ENCODE results near the gene DCST2. TPM values are rescaled to one million over a fixed set of nuclear protein-coding genes. Genes with fewer than 3 reads are reported as not detected.
A peak's percentile ranks its signal among the peaks of the same experiment; 100 is the strongest.

The DCST2 gene
- total RNA-seq, 3 donors from 2014 or later (not counting 1 experiment from before 2014, with no cell fraction given): 0.30 to 0.92 (median 0.32) TPM

DNA sequence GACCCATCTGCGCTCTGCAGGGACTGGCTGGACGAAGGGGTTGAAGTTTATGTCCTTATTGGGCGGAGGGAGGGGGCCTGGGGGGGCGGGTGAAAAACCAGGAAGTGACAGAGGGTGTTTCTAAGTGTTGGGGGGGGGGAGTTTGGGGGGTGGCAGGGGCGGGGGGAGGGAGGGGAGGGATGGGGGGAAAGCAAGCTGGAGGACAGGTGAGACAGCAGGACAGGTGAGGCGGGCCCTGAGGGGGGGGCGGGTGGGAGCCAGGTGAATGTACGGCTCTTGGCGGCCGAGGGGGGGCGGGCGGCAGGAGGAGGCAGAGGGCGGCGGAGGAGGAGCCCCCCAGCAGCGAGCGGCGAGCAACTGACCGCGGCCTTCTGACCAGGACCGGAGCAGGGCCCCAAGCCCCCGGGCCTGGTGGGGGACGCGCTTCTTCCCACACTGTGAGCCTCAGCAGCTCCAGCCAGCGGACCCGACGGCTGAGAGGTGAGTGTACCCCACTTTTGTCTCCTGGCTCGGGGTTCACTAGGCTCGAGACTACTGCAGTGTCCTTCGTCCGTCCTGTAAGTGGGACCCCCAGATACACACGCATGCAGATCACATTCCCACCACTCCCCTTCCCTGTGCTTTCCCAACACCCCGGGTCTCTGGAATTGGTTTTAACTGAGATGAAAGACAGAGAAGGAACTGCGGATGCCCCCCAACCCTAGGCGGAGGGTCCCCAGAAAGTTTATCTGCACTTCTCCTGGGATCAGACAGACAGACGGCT lies 30.9 kb downstream of the DCST2 start, which contains the start of gene ZBTB7B:
TSS of gene ZBTB7B (plus strand) at position 339 of the 763 bp plus-strand sequence. CDS start 11,859 bp downstream, outside the sequence.
- Histone ChIP-seq H3K9me3 (ENCODE audit: control insufficient read depth, insufficient read depth, low read length) (no peaks in the 10 kb centered on the region), H3K36me3 (ENCODE audit: control insufficient read depth, insufficient read depth, low read length) (no peaks in the 10 kb centered on the region), H3K4me3 (ENCODE audit: low read length) (peak within 1 kb of the TSS; percentile 95), H3K4me1 (ENCODE audit: control insufficient read depth, insufficient read depth, low read length) (peaks cover 86% of the 10 kb centered on the region), H3K27ac (ENCODE audit: low read length) (peak within 1 kb of the TSS; percentile 94), H3K27me3 (ENCODE audit: control insufficient read depth, insufficient read depth, low read length) (no peaks in the 10 kb centered on the region)
- under 1% methylated on average over 28 of the region's 35 CpGs for WGBS (ENCODE audit: insufficient coverage)
- ATAC-seq: peak; percentile 19 to 40 (median 28)
- TF ChIP-seq, protein P1, sequence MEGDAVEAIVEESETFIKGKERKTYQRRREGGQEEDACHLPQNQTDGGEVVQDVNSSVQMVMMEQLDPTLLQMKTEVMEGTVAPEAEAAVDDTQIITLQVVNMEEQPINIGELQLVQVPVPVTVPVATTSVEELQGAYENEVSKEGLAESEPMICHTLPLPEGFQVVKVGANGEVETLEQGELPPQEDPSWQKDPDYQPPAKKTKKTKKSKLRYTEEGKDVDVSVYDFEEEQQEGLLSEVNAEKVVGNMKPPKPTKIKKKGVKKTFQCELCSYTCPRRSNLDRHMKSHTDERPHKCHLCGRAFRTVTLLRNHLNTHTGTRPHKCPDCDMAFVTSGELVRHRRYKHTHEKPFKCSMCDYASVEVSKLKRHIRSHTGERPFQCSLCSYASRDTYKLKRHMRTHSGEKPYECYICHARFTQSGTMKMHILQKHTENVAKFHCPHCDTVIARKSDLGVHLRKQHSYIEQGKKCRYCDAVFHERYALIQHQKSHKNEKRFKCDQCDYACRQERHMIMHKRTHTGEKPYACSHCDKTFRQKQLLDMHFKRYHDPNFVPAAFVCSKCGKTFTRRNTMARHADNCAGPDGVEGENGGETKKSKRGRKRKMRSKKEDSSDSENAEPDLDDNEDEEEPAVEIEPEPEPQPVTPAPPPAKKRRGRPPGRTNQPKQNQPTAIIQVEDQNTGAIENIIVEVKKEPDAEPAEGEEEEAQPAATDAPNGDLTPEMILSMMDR (IDR thresholded peaks at IDR 0.05): no peak
- intact Hi-C loops (cut with micrococcal nuclease): loop anchor here (1.0 to 5.0 kb wide), 4 partner anchors 28 to 445 kb away; partner anchors contain the start of genes CKS1B, EFNA4 and UBE2Q1
- Mint-ChIP-seq H3K9me3 (no peaks in the 10 kb centered on the region), H3K4me1 (peaks cover 31 to 69% of the 10 kb centered on the region in 2 donors), H3K27me3 (ENCODE audit: low read depth in 2 of 2) (no peaks in the 10 kb centered on the region), H3K27ac (peak within 1 kb of the TSS; percentile 89 to 92), H3K36me3 (no peaks in the 10 kb centered on the region), H3K4me3 (peak within 1 kb of the TSS; percentile 95)
- peak in 1 of 2 donors; percentile 43 for DNase-seq

- Mint-ChIP-seq H3K27ac (peak overlapping the region; percentile 82 to 92), H3K27me3 (ENCODE audit: low read depth in 2 of 2) (no peaks in the 10 kb centered on the region), H3K9me3 (no peaks in the 10 kb centered on the region), H3K4me3 (peak overlapping the region; percentile 95), H3K36me3 (no peaks in the 10 kb centered on the region), H3K4me1 (peaks cover 30 to 66% of the 10 kb centered on the region in 2 donors)
- Histone ChIP-seq H3K9me3 (ENCODE audit: control insufficient read depth, insufficient read depth, low read length) (no peaks in the 10 kb centered on the region), H3K27me3 (ENCODE audit: control insufficient read depth, insufficient read depth, low read length) (no peaks in the 10 kb centered on the region), H3K27ac (ENCODE audit: low read length) (peak overlapping the region; percentile 94), H3K36me3 (ENCODE audit: control insufficient read depth, insufficient read depth, low read length) (no peaks in the 10 kb centered on the region), H3K4me1 (ENCODE audit: control insufficient read depth, insufficient read depth, low read length) (peaks cover 78% of the 10 kb centered on the region), H3K4me3 (ENCODE audit: low read length) (peak overlapping the region; percentile 75)
- DNase-seq (peak; percentile 97 to 98), ATAC-seq (peak; percentile 80 to 93 (median 89))
- intact Hi-C loops (cut with micrococcal nuclease): loop anchor here (1.0 to 5.0 kb wide), 5 partner anchors 19 to 445 kb away; partner anchors contain the start of genes CKS1B, EFNA4, FLAD1 and UBE2Q1
- TF ChIP-seq, protein P1 (IDR thresholded peaks at IDR 0.05): no peak
- 0% methylated on average over 38 of the region's 38 CpGs for WGBS (ENCODE audit: insufficient coverage)
Observed at GRCh38 chr1:155001675-155002463, 31.7 kb downstream of the DCST2 start.

DNA sequence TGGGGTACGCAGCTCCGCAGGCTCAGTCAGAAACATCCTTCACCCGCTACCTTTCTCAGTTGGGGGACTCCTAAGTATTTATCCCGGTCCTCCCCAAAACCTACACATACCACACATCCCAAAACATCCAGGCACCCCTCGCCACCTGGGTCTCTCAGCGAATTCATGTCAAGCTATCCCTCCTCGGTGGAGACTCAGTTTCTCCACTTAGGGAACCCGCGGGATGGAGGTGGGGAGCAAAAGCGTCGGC lies 32.2 kb downstream of the DCST2 start:
- peak overlapping the region; percentile 82 to 92 for H3K27ac Mint-ChIP-seq
- 0% methylated on average over 11 of the region's 11 CpGs for WGBS (ENCODE audit: insufficient coverage)

More for the DNA sequence above, 32.2 kb downstream of the DCST2 start:
- TF ChIP-seq, protein P1 (IDR thresholded peaks at IDR 0.05): no peak
- DNase-seq (no peak), ATAC-seq (no peak)
- H3K4me3 ChIP-seq (ENCODE audit: low read length): peak overlapping the region; percentile 75
- Mint-ChIP-seq H3K4me3 (peak overlapping the region; percentile 95), H3K36me3 (no peaks in the 10 kb centered on the region), H3K9me3 (no peaks in the 10 kb centered on the region), H3K4me1 (peaks cover 25 to 61% of the 10 kb centered on the region in 2 donors), H3K27me3 (ENCODE audit: low read depth in 2 of 2) (no peaks in the 10 kb centered on the region)
- no peaks in the 10 kb centered on the region for H3K27me3 ChIP-seq (ENCODE audit: control insufficient read depth, insufficient read depth, low read length)
- intact Hi-C loops (cut with micrococcal nuclease): loop anchor here (1.0 to 5.0 kb wide), 3 partner anchors 18 to 444 kb away; partner anchors contain the start of genes EFNA4, FLAD1 and UBE2Q1
- H3K36me3 ChIP-seq (ENCODE audit: control insufficient read depth, insufficient read depth, low read length): no peaks in the 10 kb centered on the region
- H3K9me3 ChIP-seq (ENCODE audit: control insufficient read depth, insufficient read depth, low read length): no peaks in the 10 kb centered on the region
- peaks cover 73% of the 10 kb centered on the region for H3K4me1 ChIP-seq (ENCODE audit: control insufficient read depth, insufficient read depth, low read length)
- peak overlapping the region; percentile 94 for H3K27ac ChIP-seq (ENCODE audit: low read length)

Data from natural killer cell (primary cell).